Activated gamma-delta T cell (primary cell): Measurements from ENCODE around the gene LINC00305.

ENCODE experiments used
- DNase-seq: peaks from one replicate; lab custom pipeline; 2025; lab: John Stamatoyannopoulos, UW
- total RNA-seq, 2 donors: gene quantifications; one replicate each; lab custom pipeline; 2026; lab: John Stamatoyannopoulos, UW

The LINC00305 gene
- total RNA-seq: 0 reads per million in 2 donors

- DNase-seq: no peak
These were observed at the start of gene LINC00305 for GRCh38 chr18:64148988-64149387. LINC00305 (minus strand) TSS chr18:64149088.

GRCh38 chr18:64191069-64191468 is 42.2 kb upstream of the LINC00305 start:
- no peak for DNase-seq

- no peak for DNase-seq
These were observed 37.1 kb upstream of the LINC00305 start for GRCh38 chr18:64185987-64186386.

- DNase-seq: no peak
These were observed 34.8 kb upstream of the LINC00305 start for GRCh38 chr18:64183665-64184064.

GRCh38 chr18:64180617-64181016 is 31.7 kb upstream of the LINC00305 start:
- DNase-seq: no peak

- DNase-seq: no peak
These were observed 31.3 kb upstream of the LINC00305 start for GRCh38 chr18:64180171-64180570.

GRCh38 chr18:64179556-64180080 is 30.7 kb upstream of the LINC00305 start:
- no peak for DNase-seq

- no peak for DNase-seq
These were observed 30.0 kb upstream of the LINC00305 start for GRCh38 chr18:64178860-64179259.

GRCh38 chr18:64175432-64175831 is 26.5 kb upstream of the LINC00305 start:
- DNase-seq: no peak

- no peak for DNase-seq
These were observed 22.7 kb upstream of the LINC00305 start for GRCh38 chr18:64171576-64171975.

GRCh38 chr18:64167408-64167925 is 18.6 kb upstream of the LINC00305 start:
- no peak for DNase-seq

- no peak for DNase-seq
These were observed 17.0 kb upstream of the LINC00305 start for GRCh38 chr18:64165906-64166305.

GRCh38 chr18:64164883-64165282 is 16.0 kb upstream of the LINC00305 start:
- DNase-seq: no peak

GRCh38 chr18:64149916-64150438 is 1.1 kb upstream of the LINC00305 start:
- peak; percentile 3 for DNase-seq

GRCh38 chr18:64142904-64143303 is 6.0 kb downstream of the LINC00305 start:
- DNase-seq: no peak

GRCh38 chr18:64137914-64138313 is 11.0 kb downstream of the LINC00305 start:
- no peak for DNase-seq

GRCh38 chr18:64134044-64134747 is 14.7 kb downstream of the LINC00305 start:
- no peak for DNase-seq

GRCh38 chr18:64132871-64133270 is 16.0 kb downstream of the LINC00305 start:
- DNase-seq: no peak

GRCh38 chr18:64131314-64131713 is 17.6 kb downstream of the LINC00305 start:
- DNase-seq: no peak

GRCh38 chr18:64127172-64127571 is 21.7 kb downstream of the LINC00305 start:
- no peak for DNase-seq

GRCh38 chr18:64119916-64120315 is 29.0 kb downstream of the LINC00305 start:
- DNase-seq: no peak

- no peak for DNase-seq
These were observed 30.5 kb downstream of the LINC00305 start for GRCh38 chr18:64118406-64118805.

- no peak for DNase-seq
These were observed 32.2 kb downstream of the LINC00305 start for GRCh38 chr18:64116571-64117175.
